ENCODE data around the gene SLC25A11.

GRCh38 chr17:4932756-4933155 lies 7.1 kb downstream of the SLC25A11 start:
- no peak for TF ChIP-seq EZH2phosphoT487 (IDR thresholded peaks at IDR 0.05; ENCODE audit: low read depth)
- no peak for TF ChIP-seq CTCF (IDR thresholded peaks at IDR 0.05; ENCODE audit: low read depth, low read length)

Measured in OCI-LY3 (cell line).